HG03558 (cell line): ENCODE measurements around the gene LCMT2.

ENCODE experiments used
- ATAC-seq: cut with Tn5 transposase; IDR thresholded peaks from one replicate; pipeline ENCODE4 v1.9.1; 2021; ENCODE audit warnings: moderate number of reproducible peaks; ENCODE audit not compliant: unreplicated experiment; ENCODE audit errors: extremely low read depth

LCMT2 gene

GRCh38 chr15:43329960-43330779, at the start of gene LCMT2:
Gene LCMT2, minus strand, starts transcription at chr15:43330573. Its CDS starts 84 bp downstream, at chr15:43330489.
- peak; percentile 73 for ATAC-seq

- no peak for ATAC-seq
Measured at GRCh38 chr15:43378601-43379000, 48.2 kb upstream of the LCMT2 start.

GRCh38 chr15:43376017-43376705, 45.8 kb upstream of the LCMT2 start:
- no peak for ATAC-seq

GRCh38 chr15:43370975-43371974, 40.9 kb upstream of the LCMT2 start, which contains the start of the genes TUBGCP4 and ZSCAN29:
Gene TUBGCP4, plus strand, starts transcription at chr15:43371101. Its CDS starts 254 bp downstream, at chr15:43371355.
Gene ZSCAN29, minus strand, starts transcription at chr15:43371043. Its CDS starts 1,130 bp downstream, at chr15:43369913.
- no peak for ATAC-seq

GRCh38 chr15:43370310-43370974, 40.1 kb upstream of the LCMT2 start:
- ATAC-seq = no peak

GRCh38 chr15:43361313-43361903, 31.0 kb upstream of the LCMT2 start:
- ATAC-seq = no peak

GRCh38 chr15:43360821-43361220, 30.4 kb upstream of the LCMT2 start:
- no peak for ATAC-seq

- no peak for ATAC-seq
Measured at GRCh38 chr15:43352693-43353382, 22.5 kb upstream of the LCMT2 start.

- ATAC-seq = no peak
Measured at GRCh38 chr15:43347114-43347513, 16.7 kb upstream of the LCMT2 start.

GRCh38 chr15:43346305-43346704, 15.9 kb upstream of the LCMT2 start:
- ATAC-seq = no peak

GRCh38 chr15:43330780-43331087, 361 bp upstream of the LCMT2 start:
- ATAC-seq = no peak

GRCh38 chr15:43329217-43329959, 985 bp downstream of the LCMT2 start:
- ATAC-seq = no peak

GRCh38 chr15:43325039-43325684, 5.2 kb downstream of the LCMT2 start:
- no peak for ATAC-seq

- ATAC-seq = no peak
Measured at GRCh38 chr15:43318990-43319771, 11.2 kb downstream of the LCMT2 start.

- no peak for ATAC-seq
Measured at GRCh38 chr15:43317566-43318184, 12.7 kb downstream of the LCMT2 start.

GRCh38 chr15:43316971-43317346, 13.4 kb downstream of the LCMT2 start:
- ATAC-seq = no peak
